Gastroesophageal sphincter (tissue), 4 donors: Measurements from ENCODE around the gene TMEM45A. TPM values are rescaled to one million over a fixed set of nuclear protein-coding genes. Genes with fewer than 3 reads are reported as not detected.

ENCODE experiments used
- ATAC-seq: fragments of 150-250 bp; one replicate; pipeline ENCODE4 v1.9.1; 2016; ENCODE audit warnings: mild to moderate bottlenecking, moderate library complexity
- H3K27ac ChIP-seq, 4 donors: fragments of 200-600 bp; sonication (generic) in 3 of 4; 1 replicate in 3 of 4; 2 replicates in 1 of 4; pipeline ENCODE4 v1.5.1; 2016 to 2019
- H3K27me3 ChIP-seq: fragments of 200-600 bp; sonication (generic); one replicate; pipeline ENCODE4 v1.5.1; 2019
- H3K36me3 ChIP-seq, 2 donors: fragments of 200-600 bp; sonication (generic); one replicate each; pipeline ENCODE4 v1.5.1; 2019; ENCODE audit warnings: control low read depth in 1 of 2
- H3K4me1 ChIP-seq, 3 donors: fragments of 200-600 bp; sonication (generic); 1 replicate in 2 of 3; 2 replicates in 1 of 3; pipeline ENCODE4 v1.5.1; 2016 to 2019; ENCODE audit warnings: control low read depth in 2 of 3
- H3K4me3 ChIP-seq, 2 donors: fragments of 200-600 bp; sonication (generic); one replicate each; pipeline ENCODE4 v1.5.1; 2019; ENCODE audit warnings: mild to moderate bottlenecking in 1 of 2, moderate library complexity in 1 of 2
- H3K9me3 ChIP-seq, 3 donors: fragments of 200-600 bp; sonication (generic); one replicate each; pipeline ENCODE4 v1.5.1; 2017 to 2019; ENCODE audit warnings: control low read depth in 2 of 3
- CTCF ChIP-seq, 4 experiments: fragments of 200-600 bp in 2 of 4; fragments of 450-650 bp in 2 of 4; sonication (generic) in 1 of 4; IDR thresholded peaks; one replicate each; pipeline ENCODE4 v1.5.1; 2017 to 2019; ENCODE audit warnings: antibody characterized with exemption in 4 of 4, mild to moderate bottlenecking in 2 of 4, moderate library complexity in 2 of 4
- EP300 ChIP-seq: sonication (generic); formaldehyde crosslinking; IDR thresholded peaks from one replicate; pipeline ENCODE4 v1.6.1; 2017; ENCODE audit warnings: antibody characterized with exemption, mild to moderate bottlenecking
- POLR2A ChIP-seq, 2 donors: fragments of 450-650 bp; IDR thresholded peaks; one replicate each; pipeline ENCODE4 v1.6.1; 2017; ENCODE audit warnings: antibody characterized with exemption in 2 of 2, mild to moderate bottlenecking in 2 of 2, moderate library complexity in 1 of 2
- POLR2AphosphoS5 ChIP-seq: sonication (generic); formaldehyde crosslinking; IDR thresholded peaks from one replicate; pipeline ENCODE4 v1.6.1; 2017; ENCODE audit warnings: antibody characterized with exemption
- WGBS, 2 donors: methylation state at CpG; one replicate each; pipeline ENCODE4 v1.1.5; 2018; ENCODE audit warnings: low coverage in 1 of 2; 5-methylcytosine and 5-hydroxymethylcytosine counted together
- total RNA-seq, 4 donors: library from RNA; depleted of rRNA; stranded (reverse); fragments of >200 nt; gene quantifications; one replicate each; pipeline ENCODE4 v1.1.0, GENCODE V29; 2016

TMEM45A gene
- total RNA-seq, 4 donors from 2014 or later: 8.9 to 18.4 (median 17.6) TPM

GRCh38 chr3:100517276-100517675 is 24.9 kb downstream of the TMEM45A start:
- TF ChIP-seq EP300 (no peak), POLR2AphosphoS5 (no peak), CTCF (IDR thresholded peaks at IDR 0.05) (no peak), POLR2A (IDR thresholded peaks at IDR 0.05) (no peak)

GRCh38 chr3:100518244-100518643 is 25.8 kb downstream of the TMEM45A start:
- Histone ChIP-seq H3K27ac (no peak overlapping the region), H3K36me3 (peaks cover 0 to 18% of the 10 kb centered on the region in 2 donors), H3K4me1 (no peaks in the 10 kb centered on the region), H3K9me3 (no peaks in the 10 kb centered on the region), H3K4me3 (no peak overlapping the region), H3K27me3 (no peaks in the 10 kb centered on the region)
- ATAC-seq: no peak
- TF ChIP-seq POLR2AphosphoS5 (no peak), CTCF (IDR thresholded peaks at IDR 0.05) (no peak), POLR2A (IDR thresholded peaks at IDR 0.05) (no peak), EP300 (no peak)

More at GRCh38 chr3:100517276-100517675, 24.9 kb downstream of the TMEM45A start:
- Histone ChIP-seq H3K36me3 (peaks cover 0 to 16% of the 10 kb centered on the region in 2 donors), H3K4me1 (no peaks in the 10 kb centered on the region), H3K27ac (no peak overlapping the region), H3K27me3 (no peaks in the 10 kb centered on the region), H3K4me3 (no peak overlapping the region), H3K9me3 (no peaks in the 10 kb centered on the region)
- no peak for ATAC-seq
- 77 to 79% methylated on average over 3 to 6 of the region's 6 CpGs for WGBS, 2 donors

GRCh38 chr3:100518983-100519382 is 26.6 kb downstream of the TMEM45A start:
- Histone ChIP-seq H3K9me3 (no peaks in the 10 kb centered on the region), H3K4me3 (no peak overlapping the region), H3K27ac (no peak overlapping the region), H3K36me3 (peaks cover 0 to 18% of the 10 kb centered on the region in 2 donors), H3K4me1 (no peaks in the 10 kb centered on the region), H3K27me3 (no peaks in the 10 kb centered on the region)
- no peak for ATAC-seq
- TF ChIP-seq POLR2AphosphoS5 (no peak), POLR2A (IDR thresholded peaks at IDR 0.05) (no peak), CTCF (IDR thresholded peaks at IDR 0.05) (no peak), EP300 (no peak)
- WGBS, 2 donors: 64 to 83% methylated on average over 4 of the region's 4 CpGs

- TF ChIP-seq POLR2AphosphoS5 (no peak), CTCF (IDR thresholded peaks at IDR 0.05) (no peak), EP300 (no peak), POLR2A (IDR thresholded peaks at IDR 0.05) (no peak)
- ATAC-seq: no peak
- WGBS, 2 donors: no CpG with 5 or more reads among the region's 10 CpGs
Observed at GRCh38 chr3:100521439-100521845, 29.0 kb downstream of the TMEM45A start.

GRCh38 chr3:100522125-100522524 is 29.7 kb downstream of the TMEM45A start:
- no peak for ATAC-seq
- Histone ChIP-seq H3K4me1 (peaks cover 0 to 12% (median 0%) of the 10 kb centered on the region in 3 donors), H3K36me3 (peaks cover 0 to 18% of the 10 kb centered on the region in 2 donors), H3K9me3 (no peaks in the 10 kb centered on the region), H3K27me3 (no peaks in the 10 kb centered on the region), H3K27ac (no peak overlapping the region), H3K4me3 (no peak overlapping the region)
- no peak for TF ChIP-seq CTCF (IDR thresholded peaks at IDR 0.05)
- no peak for TF ChIP-seq POLR2AphosphoS5
- TF ChIP-seq EP300: no peak
- no peak for TF ChIP-seq POLR2A (IDR thresholded peaks at IDR 0.05)
- 100% methylated on average over 3 of the region's 3 CpGs; no CpG with 5 or more reads in 1 of the 2 donors for WGBS, 2 donors

More at GRCh38 chr3:100521439-100521845, 29.0 kb downstream of the TMEM45A start:
- Histone ChIP-seq H3K4me3 (no peak overlapping the region), H3K27me3 (no peaks in the 10 kb centered on the region), H3K36me3 (peaks cover 0 to 18% of the 10 kb centered on the region in 2 donors), H3K27ac (no peak overlapping the region), H3K9me3 (no peaks in the 10 kb centered on the region), H3K4me1 (peaks cover 0 to 11% (median 0%) of the 10 kb centered on the region in 3 donors)
